Hematopoietic multipotent progenitor cell treated with erythropoietin and hydrocortisone succinate and interleukin-3 and kit ligand, for 17 days (in vitro differentiated cells): Measurements from ENCODE around the gene CTXN3.

Experiments used
- DNase-seq: peaks from one replicate; pipeline ENCODE4 v3.0.0-alpha.2; 2015; ENCODE audit warnings: low spot score

CTXN3 gene

GRCh38 chr5:127649018-127649439 is at the start of gene CTXN3:
TSS of gene CTXN3 (plus strand) at chr5:127649082. CDS start at chr5:127657522, 8,440 bp downstream.
- DNase-seq, result no peak

- DNase-seq, result no peak
Observed at GRCh38 chr5:127599320-127599719, 49.6 kb upstream of the CTXN3 start.

GRCh38 chr5:127599847-127600246 is 49.0 kb upstream of the CTXN3 start:
- DNase-seq, result no peak

- no peak for DNase-seq
Observed at GRCh38 chr5:127601111-127601510, 47.8 kb upstream of the CTXN3 start.

- DNase-seq, result no peak
Observed at GRCh38 chr5:127601601-127602000, 47.3 kb upstream of the CTXN3 start.

GRCh38 chr5:127602481-127602880 is 46.4 kb upstream of the CTXN3 start:
- DNase-seq, result no peak

GRCh38 chr5:127602896-127603844 is 45.7 kb upstream of the CTXN3 start:
- no peak for DNase-seq

- DNase-seq, result no peak
Observed at GRCh38 chr5:127608077-127608660, 40.7 kb upstream of the CTXN3 start.

GRCh38 chr5:127609011-127609410 is 39.9 kb upstream of the CTXN3 start:
- DNase-seq, result no peak

GRCh38 chr5:127609957-127610356 is 38.9 kb upstream of the CTXN3 start:
- DNase-seq, result no peak

- DNase-seq, result no peak
Observed at GRCh38 chr5:127612441-127613141, 36.3 kb upstream of the CTXN3 start.

GRCh38 chr5:127615916-127616315 is 33.0 kb upstream of the CTXN3 start:
- no peak for DNase-seq

- no peak for DNase-seq
Observed at GRCh38 chr5:127619908-127620479, 28.9 kb upstream of the CTXN3 start.

- no peak for DNase-seq
Observed at GRCh38 chr5:127621601-127622325, 27.1 kb upstream of the CTXN3 start.

- DNase-seq, result no peak
Observed at GRCh38 chr5:127634007-127634406, 14.9 kb upstream of the CTXN3 start.

- DNase-seq, result no peak
Observed at GRCh38 chr5:127639828-127640227, 9.1 kb upstream of the CTXN3 start.

- no peak for DNase-seq
Observed at GRCh38 chr5:127642949-127643348, 5.9 kb upstream of the CTXN3 start.

GRCh38 chr5:127643607-127644006 is 5.3 kb upstream of the CTXN3 start:
- no peak for DNase-seq

GRCh38 chr5:127645300-127645726 is 3.6 kb upstream of the CTXN3 start:
- DNase-seq, result no peak

GRCh38 chr5:127647361-127647958 is 1.4 kb upstream of the CTXN3 start:
- DNase-seq, result no peak

GRCh38 chr5:127650022-127650421 is 1.1 kb downstream of the CTXN3 start:
- no peak for DNase-seq
